Loucy (cell line): Measurements from ENCODE around the gene ATP13A3.

Experiments used
- CTCF ChIP-seq: fragments of 200-600 bp; sonication (generic); conservative IDR thresholded peaks from 2 replicates; pipeline ENCODE4 v1.5.1; 2014; ENCODE audit warnings: mild to moderate bottlenecking, antibody characterized with exemption, low read length
- EZH2phosphoT487 ChIP-seq: fragments of 200-600 bp; IDR thresholded peaks from 2 replicates; pipeline ENCODE4 v1.6.1; 2018; ENCODE audit warnings: antibody characterized with exemption, mild to moderate bottlenecking, moderate library complexity, borderline replicate concordance

- TF ChIP-seq CTCF = no peak
- no peak for TF ChIP-seq EZH2phosphoT487
Measured at GRCh38 chr3:194504861-194505260, 18.1 kb upstream of the ATP13A3 start.
